B cell (primary cell): ENCODE data around the gene PSMG4. TPM values are rescaled to one million over a fixed set of nuclear protein-coding genes. Genes with fewer than 3 reads are reported as not detected.

ENCODE experiments used
- ATAC-seq: fragments of 200-7000 bp; cut with Tn5 transposase; one replicate; pipeline ENCODE4 v1.10.0; 2021; ENCODE audit warnings: low read depth, mild to moderate bottlenecking, moderate number of reproducible peaks, moderate library complexity
- CTCF ChIA-PET: fragments of 350-600 bp; sonication (Branson Sonifier 250); formaldehyde crosslinking; loops from one replicate; lab custom pipeline; 2021; ENCODE audit warnings: antibody characterized with exemption, inconsistent platforms; lab: Charles Lee
- POLR2A ChIA-PET: fragments of 350-600 bp; sonication (Branson Sonifier 250); formaldehyde crosslinking; loops from one replicate; lab custom pipeline; 2021; ENCODE audit warnings: antibody characterized with exemption; lab: Charles Lee
- DNase-seq: peaks from one replicate; pipeline ENCODE4 v3.0.0; 2013
- H2AFZ ChIP-seq: 2 replicates; pipeline ENCODE4 v1.6.1; 2012; ENCODE audit warnings: mild to moderate bottlenecking, low read depth, low read length; ENCODE audit not compliant: insufficient read depth, poor library complexity, severe bottlenecking
- H3K27ac ChIP-seq, 2 donors: 1 replicate in 1 of 2; 2 replicates in 1 of 2; pipeline ENCODE4 v1.5.1; 2012 to 2013; ENCODE audit warnings: low read length in 2 of 2, mild to moderate bottlenecking in 2 of 2, moderate library complexity in 1 of 2
- H3K27me3 ChIP-seq, 4 experiments: fragments of 200-600 bp in 1 of 4; sonication (generic) in 1 of 4; replicated peaks in 1 of 4; 1 replicate in 2 of 4; 2 replicates in 2 of 4; pipeline versions ENCODE4 v1.6.1 to v1.7.0; 2013 to 2016; ENCODE audit warnings: low read length in 3 of 4, mild to moderate bottlenecking in 2 of 4, mixed read lengths in 1 of 4, moderate library complexity in 1 of 4; ENCODE audit not compliant: insufficient read depth in 4 of 4, control insufficient read depth in 3 of 4; ENCODE audit errors: control extremely low read depth in 1 of 4
- H3K36me3 ChIP-seq, 2 experiments: replicated peaks in 1 of 2; 1 replicate in 1 of 2; 2 replicates in 1 of 2; pipeline versions ENCODE4 v1.6.1 to v1.7.1; 2013; ENCODE audit warnings: low read length in 1 of 2; ENCODE audit not compliant: insufficient read depth in 2 of 2, control insufficient read depth in 1 of 2; ENCODE audit errors: control extremely low read depth in 1 of 2, extremely low read depth in 1 of 2
- H3K4me1 ChIP-seq, 2 donors: fragments of 200-600 bp in 1 of 2; sonication (generic) in 1 of 2; 1 replicate in 1 of 2; 2 replicates in 1 of 2; pipeline versions ENCODE4 v1.5.1 to v1.6.1; 2013 to 2017; ENCODE audit warnings: low read length in 2 of 2; ENCODE audit not compliant: control insufficient read depth in 2 of 2, insufficient read depth in 2 of 2
- H3K4me2 ChIP-seq: replicated peaks from 2 replicates; pipeline ENCODE3; 2012; ENCODE audit warnings: mild to moderate bottlenecking, low read depth, low read length; ENCODE audit not compliant: poor library complexity, severe bottlenecking
- H3K4me3 ChIP-seq, 5 experiments: fragments of 200-600 bp in 1 of 5; sonication (generic) in 1 of 5; 1 replicate in 3 of 5; 2 replicates in 2 of 5; pipeline versions ENCODE4 v1.5.1 to v1.7.0; 2011 to 2016; ENCODE audit warnings: low read length in 4 of 5, mild to moderate bottlenecking in 4 of 5, low read depth in 2 of 5, control low read depth in 1 of 5, moderate library complexity in 1 of 5; ENCODE audit not compliant: insufficient read depth in 1 of 5; ENCODE audit errors: control extremely low read depth in 1 of 5, extremely low read depth in 1 of 5
- H3K79me2 ChIP-seq: fragments of 200-600 bp; sonication (generic); one replicate; pipeline ENCODE4 v1.6.0; 2016; ENCODE audit warnings: low read length; ENCODE audit not compliant: control insufficient read depth, insufficient read depth
- H3K9ac ChIP-seq: fragments of 200-600 bp; sonication (generic); 2 replicates; pipeline ENCODE4 v1.6.1; 2017; ENCODE audit warnings: mild to moderate bottlenecking, low read length, moderate library complexity
- H3K9me3 ChIP-seq, 3 donors: one replicate each; pipeline versions ENCODE4 v1.6.1 to v1.7.1; 2013; ENCODE audit warnings: low read length in 2 of 3; ENCODE audit not compliant: control insufficient read depth in 2 of 3, insufficient read depth in 1 of 3; ENCODE audit errors: control extremely low read depth in 1 of 3
- H4K20me1 ChIP-seq: 2 replicates; pipeline ENCODE4 v1.6.0; 2012; ENCODE audit warnings: mild to moderate bottlenecking, low read length; ENCODE audit not compliant: insufficient read depth, control insufficient read depth, poor library complexity, severe bottlenecking
- H3K27ac Mint-ChIP-seq: one replicate; pipeline ENCODE4 v1.8.0; 2021; ENCODE audit warnings: mixed read lengths
- H3K27me3 Mint-ChIP-seq: one replicate; pipeline ENCODE4 v1.8.0; 2021; ENCODE audit warnings: mixed read lengths
- H3K4me1 Mint-ChIP-seq: one replicate; pipeline ENCODE4 v1.8.0; 2021; ENCODE audit warnings: mixed read lengths
- H3K4me3 Mint-ChIP-seq: one replicate; pipeline ENCODE4 v1.8.0; 2021; ENCODE audit warnings: mixed read lengths
- H3K9me3 Mint-ChIP-seq: one replicate; pipeline ENCODE4 v1.8.0; 2022; ENCODE audit warnings: mixed read lengths; ENCODE audit not compliant: insufficient read depth
- EZH2 ChIP-seq: IDR thresholded peaks from 2 replicates; pipeline ENCODE4 v1.6.1; 2012; ENCODE audit warnings: borderline replicate concordance, low read depth, mild to moderate bottlenecking, moderate library complexity, low read length; ENCODE audit not compliant: insufficient read depth, poor library complexity, severe bottlenecking
- WGBS: methylation state at CpG from one replicate; pipeline ENCODE4 v1.1.5; 2013; ENCODE audit warnings: missing lambda C conversion rate; ENCODE audit not compliant: insufficient coverage; 5-methylcytosine and 5-hydroxymethylcytosine counted together
- intact Hi-C: fragments of 100-400 bp; cut with micrococcal nuclease; formaldehyde crosslinking; loops from one replicate; pipeline ENCODE4 v1.10.0; 2022
- polyA plus RNA-seq: library from polyadenylated mRNA; depleted of rRNA; stranded (reverse); fragments of >200 nt; gene quantifications from 2 replicates; pipeline ENCODE4 v1.2.3, GENCODE V29; 2012
- total RNA-seq, 2 donors: library from RNA; stranded (reverse); fragments of 120-200 nt in 1 of 2; gene quantifications; 1 replicate in 1 of 2; 2 replicates in 1 of 2; pipeline versions ENCODE4 v1.2.3 to v1.2.4, GENCODE V29; 2013 to 2022
- TF ChIP-seq, protein P1 (sequence below): fragments of 200-600 bp; IDR thresholded peaks from one replicate; pipeline ENCODE4 v1.8.0; 2022; ENCODE audit warnings: antibody characterized with exemption, mild to moderate bottlenecking

PSMG4 gene
- total and polyA plus RNA-seq, 2 donors (not counting 1 experiment from before 2014, with no cell fraction given), result 31.9 to 42.4 TPM

- peaks cover 0 to 15% (median 0%) of the 10 kb centered on the region in 3 donors for H3K9me3 ChIP-seq
- DNase-seq (no peak), ATAC-seq (no peak)
- no peak overlapping the region for H2AFZ ChIP-seq
- H3K4me3 Mint-ChIP-seq, result no peak overlapping the region
- no peak overlapping the region for H3K9ac ChIP-seq
- intact Hi-C loops, result no loop called here
- H3K4me1 ChIP-seq, result no peaks in the 10 kb centered on the region
- ChIA-PET POLR2A (no interaction called here), CTCF (no interaction called here)
- no peak overlapping the region for H3K4me3 ChIP-seq
- H3K27me3 Mint-ChIP-seq, result peaks cover 48% of the 10 kb centered on the region
- H3K27ac Mint-ChIP-seq, result no peak overlapping the region
- H3K27ac ChIP-seq, result no peak overlapping the region
- H3K9me3 Mint-ChIP-seq, result peaks cover 5% of the 10 kb centered on the region
- peaks cover 0 to 14% (median 0%) of the 10 kb centered on the region in 4 experiments for H3K27me3 ChIP-seq
- no peaks in the 10 kb centered on the region for H3K79me2 ChIP-seq
- WGBS, result 87% methylated on average over 11 of the region's 16 CpGs
- no peaks in the 10 kb centered on the region for H3K4me1 Mint-ChIP-seq
- no peak overlapping the region for H3K4me2 ChIP-seq
- H4K20me1 ChIP-seq, result no peaks in the 10 kb centered on the region
- no peak for TF ChIP-seq EZH2
- TF ChIP-seq, protein P1, sequence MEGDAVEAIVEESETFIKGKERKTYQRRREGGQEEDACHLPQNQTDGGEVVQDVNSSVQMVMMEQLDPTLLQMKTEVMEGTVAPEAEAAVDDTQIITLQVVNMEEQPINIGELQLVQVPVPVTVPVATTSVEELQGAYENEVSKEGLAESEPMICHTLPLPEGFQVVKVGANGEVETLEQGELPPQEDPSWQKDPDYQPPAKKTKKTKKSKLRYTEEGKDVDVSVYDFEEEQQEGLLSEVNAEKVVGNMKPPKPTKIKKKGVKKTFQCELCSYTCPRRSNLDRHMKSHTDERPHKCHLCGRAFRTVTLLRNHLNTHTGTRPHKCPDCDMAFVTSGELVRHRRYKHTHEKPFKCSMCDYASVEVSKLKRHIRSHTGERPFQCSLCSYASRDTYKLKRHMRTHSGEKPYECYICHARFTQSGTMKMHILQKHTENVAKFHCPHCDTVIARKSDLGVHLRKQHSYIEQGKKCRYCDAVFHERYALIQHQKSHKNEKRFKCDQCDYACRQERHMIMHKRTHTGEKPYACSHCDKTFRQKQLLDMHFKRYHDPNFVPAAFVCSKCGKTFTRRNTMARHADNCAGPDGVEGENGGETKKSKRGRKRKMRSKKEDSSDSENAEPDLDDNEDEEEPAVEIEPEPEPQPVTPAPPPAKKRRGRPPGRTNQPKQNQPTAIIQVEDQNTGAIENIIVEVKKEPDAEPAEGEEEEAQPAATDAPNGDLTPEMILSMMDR, result no peak
- no peaks in the 10 kb centered on the region for H3K36me3 ChIP-seq
Observed at GRCh38 chr6:3304500-3305215, 45.9 kb downstream of the PSMG4 start.

DNA sequence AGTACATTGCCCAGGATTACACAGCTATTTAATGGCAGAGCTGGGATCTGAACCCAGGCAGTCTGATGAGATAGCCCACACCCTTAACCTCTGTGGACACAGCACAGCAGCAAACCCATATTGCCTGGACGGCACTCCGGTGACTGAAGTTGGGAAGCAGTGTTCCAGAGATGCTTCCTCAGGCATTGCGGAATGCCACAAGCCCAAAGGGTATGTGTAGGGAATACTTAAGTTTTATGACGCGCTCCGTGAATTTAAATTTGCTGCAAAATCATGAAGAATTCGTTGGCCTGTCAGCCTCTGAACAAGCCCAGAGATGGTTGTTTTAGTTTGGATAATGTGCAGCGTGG is 46.4 kb downstream of the PSMG4 start:
- H3K4me1 Mint-ChIP-seq, result no peaks in the 10 kb centered on the region
- intact Hi-C loops, result no loop called here
- H3K4me1 ChIP-seq, result no peaks in the 10 kb centered on the region
- H3K4me3 ChIP-seq, result no peak overlapping the region
- 98% methylated on average over 7 of the region's 8 CpGs for WGBS
- CTCF ChIA-PET, result no interaction called here
- no peak overlapping the region for H3K4me2 ChIP-seq
- POLR2A ChIA-PET, result no interaction called here
- H3K9me3 ChIP-seq, result peaks cover 0 to 15% (median 0%) of the 10 kb centered on the region in 3 donors
- H3K9me3 Mint-ChIP-seq, result peaks cover 5% of the 10 kb centered on the region
- no peak overlapping the region for H3K27ac ChIP-seq
- H3K27me3 ChIP-seq, result peaks cover 0 to 14% (median 0%) of the 10 kb centered on the region in 4 experiments
- H2AFZ ChIP-seq, result no peak overlapping the region
- peaks cover 48% of the 10 kb centered on the region for H3K27me3 Mint-ChIP-seq
- H3K4me3 Mint-ChIP-seq, result no peak overlapping the region
- no peaks in the 10 kb centered on the region for H3K36me3 ChIP-seq
- H3K79me2 ChIP-seq, result no peaks in the 10 kb centered on the region
- H4K20me1 ChIP-seq, result no peaks in the 10 kb centered on the region
- H3K9ac ChIP-seq, result no peak overlapping the region
- no peak for ATAC-seq
- DNase-seq, result no peak
- H3K27ac Mint-ChIP-seq, result no peak overlapping the region
- TF ChIP-seq, protein P1, result no peak
- no peak for TF ChIP-seq EZH2
